Measurements from ENCODE around the gene TMEM250.
A peak's percentile ranks its signal among the peaks of the same experiment; 100 is the strongest.

The TMEM250 gene

DNA sequence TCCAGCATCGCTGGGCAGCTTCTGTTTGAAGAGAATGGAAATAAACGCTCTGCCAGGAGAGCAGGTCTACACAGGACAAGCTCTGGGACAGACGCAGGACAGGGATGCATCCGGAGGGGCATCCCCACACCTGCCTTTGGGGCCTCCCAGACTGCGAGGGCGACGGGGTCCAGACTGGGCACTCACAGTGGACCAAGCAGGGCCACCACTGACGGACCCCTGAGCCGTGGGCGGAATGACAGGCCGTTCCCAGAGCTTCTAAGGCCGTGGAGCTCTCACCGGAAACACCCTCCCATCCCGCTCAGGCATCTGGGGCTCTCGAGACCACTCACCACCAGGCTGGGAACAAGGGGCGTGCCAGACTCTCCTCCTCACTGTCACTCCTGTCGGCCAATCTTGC is 10.5 kb upstream of the TMEM250 start:
- TF ChIP-seq, protein P1, sequence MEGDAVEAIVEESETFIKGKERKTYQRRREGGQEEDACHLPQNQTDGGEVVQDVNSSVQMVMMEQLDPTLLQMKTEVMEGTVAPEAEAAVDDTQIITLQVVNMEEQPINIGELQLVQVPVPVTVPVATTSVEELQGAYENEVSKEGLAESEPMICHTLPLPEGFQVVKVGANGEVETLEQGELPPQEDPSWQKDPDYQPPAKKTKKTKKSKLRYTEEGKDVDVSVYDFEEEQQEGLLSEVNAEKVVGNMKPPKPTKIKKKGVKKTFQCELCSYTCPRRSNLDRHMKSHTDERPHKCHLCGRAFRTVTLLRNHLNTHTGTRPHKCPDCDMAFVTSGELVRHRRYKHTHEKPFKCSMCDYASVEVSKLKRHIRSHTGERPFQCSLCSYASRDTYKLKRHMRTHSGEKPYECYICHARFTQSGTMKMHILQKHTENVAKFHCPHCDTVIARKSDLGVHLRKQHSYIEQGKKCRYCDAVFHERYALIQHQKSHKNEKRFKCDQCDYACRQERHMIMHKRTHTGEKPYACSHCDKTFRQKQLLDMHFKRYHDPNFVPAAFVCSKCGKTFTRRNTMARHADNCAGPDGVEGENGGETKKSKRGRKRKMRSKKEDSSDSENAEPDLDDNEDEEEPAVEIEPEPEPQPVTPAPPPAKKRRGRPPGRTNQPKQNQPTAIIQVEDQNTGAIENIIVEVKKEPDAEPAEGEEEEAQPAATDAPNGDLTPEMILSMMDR (IDR thresholded peaks at IDR 0.05): no peak
- H3K27ac ChIP-seq: no peak overlapping the region

DNA sequence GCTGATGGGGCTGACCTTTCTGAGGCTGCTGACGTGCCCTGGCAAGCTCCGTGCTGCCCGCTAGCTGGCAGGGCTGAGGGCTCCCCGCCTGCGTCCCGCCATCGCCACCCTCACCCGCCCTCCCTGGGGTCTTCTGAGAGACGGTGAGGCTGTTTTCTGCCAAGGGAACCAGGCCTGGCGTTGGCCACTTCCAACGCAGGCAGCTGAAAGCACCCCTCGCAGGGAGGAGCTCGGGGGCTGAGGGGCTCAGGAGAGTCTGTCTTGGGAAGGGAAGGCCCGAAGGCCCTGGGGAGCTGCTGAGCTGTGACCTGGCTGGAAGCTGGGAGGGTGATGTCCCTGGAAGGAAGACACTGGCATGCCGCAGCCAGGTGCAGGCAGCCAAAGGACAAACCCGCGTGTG is 9.8 kb upstream of the TMEM250 start:
- no peak overlapping the region for H3K27ac ChIP-seq
- no peak for TF ChIP-seq ZFX (IDR thresholded peaks at IDR 0.05; ENCODE audit: borderline replicate concordance)
- TF ChIP-seq, protein P1 (IDR thresholded peaks at IDR 0.05): no peak

DNA sequence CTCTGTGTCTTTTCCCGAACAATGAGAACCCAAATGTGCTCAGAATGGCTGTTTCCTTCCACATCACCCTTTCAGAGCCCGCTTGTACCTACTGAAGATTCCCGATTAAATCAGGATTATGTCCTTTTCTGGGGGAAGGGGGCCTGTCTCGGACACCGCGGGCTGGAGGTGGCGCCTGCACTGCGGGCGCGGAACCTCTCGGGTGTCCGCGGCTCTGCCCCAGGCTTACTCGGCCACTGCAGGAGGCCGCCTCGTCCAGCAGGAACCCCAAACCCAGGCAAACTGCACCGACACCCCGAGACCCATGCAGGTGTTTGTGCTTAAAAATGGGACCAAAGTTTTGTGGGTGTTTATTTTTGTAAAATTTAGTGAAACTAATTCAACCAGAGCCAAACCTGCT is 8.6 kb upstream of the TMEM250 start:
- no peak overlapping the region for H3K27ac ChIP-seq
- TF ChIP-seq ZFX (IDR thresholded peaks at IDR 0.05; ENCODE audit: borderline replicate concordance): no peak
- TF ChIP-seq, protein P1 (IDR thresholded peaks at IDR 0.05): no peak

DNA sequence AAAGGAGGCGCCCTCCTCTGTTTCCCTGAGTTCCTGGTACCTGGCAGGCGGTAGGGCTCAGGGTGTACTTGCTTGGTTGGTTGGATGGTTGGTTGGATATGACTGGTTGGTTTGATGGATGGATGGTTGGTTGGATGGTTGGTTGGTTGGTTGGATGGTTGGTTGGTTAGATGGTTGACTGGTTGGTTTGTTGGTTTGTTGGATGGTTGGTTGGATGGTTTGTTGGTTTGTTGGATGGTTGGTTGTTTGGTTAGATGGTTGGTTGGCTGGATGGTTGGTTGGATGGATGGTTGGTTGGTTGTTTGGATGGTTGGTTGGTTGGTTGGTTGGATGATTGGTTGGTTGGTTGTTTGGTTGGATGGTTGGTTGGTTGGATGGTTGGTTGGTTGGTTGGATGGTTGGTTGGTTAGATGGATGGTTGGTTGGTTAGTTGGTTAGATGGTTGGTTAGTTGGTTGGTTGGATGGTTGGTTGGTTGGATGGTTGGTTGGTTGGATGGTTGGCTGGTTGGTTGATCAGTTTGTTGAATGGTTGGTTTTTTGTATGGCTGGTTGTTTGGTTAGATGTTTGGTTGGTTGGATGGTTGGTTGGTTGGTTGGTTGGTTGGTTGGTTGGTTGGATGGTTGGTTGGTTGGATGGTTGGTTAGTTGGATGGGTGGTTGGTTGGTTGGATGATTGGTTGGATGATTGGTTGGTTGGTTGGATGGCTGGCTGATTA is 6.5 kb upstream of the TMEM250 start:
- TF ChIP-seq, protein P1 (IDR thresholded peaks at IDR 0.05): no peak

DNA sequence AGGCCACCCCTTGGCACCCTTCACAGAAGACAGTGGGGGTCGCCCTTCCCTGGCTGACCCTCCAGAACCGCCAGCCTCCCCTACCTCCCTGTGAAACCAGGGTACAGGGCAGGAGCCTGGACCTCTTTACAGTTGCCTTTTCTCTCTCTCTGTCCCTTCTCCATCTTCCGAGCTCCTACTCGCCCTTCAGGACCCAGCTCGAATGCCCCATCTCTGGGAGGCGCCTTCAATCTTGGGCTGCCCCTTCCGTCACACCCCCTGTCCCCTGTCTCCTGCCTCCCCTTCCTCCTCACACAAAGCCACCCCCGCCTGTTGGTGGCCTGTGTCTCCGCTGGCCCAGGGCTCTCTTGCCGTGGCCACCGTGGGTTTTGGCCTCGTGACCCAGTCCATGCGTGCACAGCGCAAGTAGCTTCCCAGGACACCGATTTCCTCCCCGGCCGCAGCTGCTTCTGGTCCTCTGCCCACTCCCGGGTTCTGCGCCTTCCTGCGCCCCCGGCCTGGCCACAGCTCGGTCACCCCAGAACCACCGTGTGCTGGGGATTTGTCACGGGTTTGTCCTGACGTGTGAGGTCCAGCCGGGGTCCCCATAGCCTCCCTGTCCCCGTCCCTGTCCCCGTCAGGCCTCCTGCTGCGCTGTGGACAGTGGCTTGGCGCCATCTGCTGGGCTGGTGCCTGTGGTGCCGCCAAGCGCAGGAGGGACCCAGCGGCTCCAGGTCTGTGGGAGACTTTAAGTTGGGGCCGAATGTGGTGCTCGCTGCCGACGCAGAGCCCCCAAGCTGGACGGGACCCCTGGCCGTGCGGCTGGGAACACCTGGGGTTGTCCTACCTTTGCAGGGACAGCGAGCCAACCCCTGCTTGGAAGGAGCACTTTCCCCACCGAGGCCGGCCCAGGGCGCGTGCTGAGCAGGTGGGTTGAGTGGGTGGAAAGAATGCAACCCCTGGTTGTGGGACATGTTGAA is 4.0 kb upstream of the TMEM250 start:
- TF ChIP-seq ZFX (IDR thresholded peaks at IDR 0.05; ENCODE audit: borderline replicate concordance): no peak
- TF ChIP-seq, protein P1 (IDR thresholded peaks at IDR 0.05): peak; percentile 97
- no peak overlapping the region for H3K27ac ChIP-seq

More for the DNA sequence above, 6.5 kb upstream of the TMEM250 start:
- H3K27ac ChIP-seq: no peak overlapping the region

DNA sequence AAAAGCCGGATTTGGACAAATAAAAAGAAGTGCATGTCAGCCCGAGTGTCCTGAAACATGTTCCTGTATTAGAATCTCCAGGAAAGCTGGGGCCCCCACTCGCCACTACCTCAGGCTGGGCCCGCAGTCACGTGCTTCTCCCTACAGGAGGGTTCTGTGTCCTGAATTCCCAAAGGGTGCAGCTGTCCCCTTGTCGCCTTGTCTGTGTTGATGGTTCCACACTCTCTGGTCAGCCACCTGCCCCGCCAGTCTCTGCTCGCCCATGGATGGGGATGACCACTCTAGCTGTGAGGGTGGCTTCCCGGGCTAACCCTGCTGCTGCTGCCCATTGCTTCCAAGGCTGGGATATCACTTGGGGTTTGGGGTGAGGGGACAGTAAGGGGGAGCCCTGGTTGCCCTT is 3.1 kb upstream of the TMEM250 start:
- H3K27ac ChIP-seq: no peak overlapping the region
- TF ChIP-seq, protein P1 (IDR thresholded peaks at IDR 0.05): no peak
- no peak for TF ChIP-seq ZFX (IDR thresholded peaks at IDR 0.05; ENCODE audit: borderline replicate concordance)

DNA sequence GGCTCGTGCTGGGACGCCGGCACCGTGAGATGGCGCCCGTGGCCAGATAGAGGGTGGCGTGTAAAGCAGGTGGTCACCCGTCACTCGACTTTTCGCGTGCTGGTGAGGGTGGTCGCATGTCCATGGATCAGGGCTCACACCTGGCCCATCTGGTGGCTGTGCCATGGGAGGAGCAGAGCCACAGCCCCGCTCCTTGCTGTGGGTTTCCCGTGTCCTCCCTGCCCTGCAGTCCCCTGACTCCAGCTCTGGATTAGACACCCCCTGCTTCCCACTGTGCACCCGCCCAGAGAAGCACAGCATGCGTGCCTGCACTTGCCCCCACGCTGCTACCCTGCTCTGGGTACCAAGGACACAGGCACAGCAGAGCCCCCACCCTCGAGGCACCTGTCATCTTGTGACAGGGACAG is 1.8 kb upstream of the TMEM250 start:
- H3K27ac ChIP-seq: peak overlapping the region; percentile 93
- no peak for TF ChIP-seq ZFX (IDR thresholded peaks at IDR 0.05; ENCODE audit: borderline replicate concordance)
- TF ChIP-seq, protein P1 (IDR thresholded peaks at IDR 0.05): no peak

All from 22Rv1 (cell line).